Common myeloid progenitor, CD34-positive (primary cell): ENCODE measurements around the gene CHAMP1.
A peak's percentile ranks its signal among the peaks of the same experiment; 100 is the strongest.

Experiments used
- CTCF ChIA-PET: fragments of 350-600 bp; sonication (Branson Sonifier 250); formaldehyde crosslinking; loops from one replicate; lab custom pipeline; 2021; ENCODE audit warnings: antibody characterized with exemption; lab: Charles Lee
- POLR2A ChIA-PET: fragments of 350-600 bp; sonication (Branson Sonifier 250); formaldehyde crosslinking; loops from one replicate; lab custom pipeline; 2021; ENCODE audit warnings: antibody characterized with exemption; lab: Charles Lee
- DNase-seq, 3 donors: peaks; one replicate each; pipeline versions ENCODE4 v3.0.0 to v3.0.0-alpha.2; 2013
- H3K27ac ChIP-seq, 2 experiments: 1 replicate in 1 of 2; 2 replicates in 1 of 2; pipeline ENCODE4 v1.7.0; 2013; ENCODE audit warnings: inconsistent platforms in 2 of 2, low read length in 2 of 2, mild to moderate bottlenecking in 2 of 2, low read depth in 1 of 2, moderate library complexity in 1 of 2; ENCODE audit not compliant: severe bottlenecking in 2 of 2, insufficient read depth in 1 of 2, poor library complexity in 1 of 2
- H3K27me3 ChIP-seq, 5 experiments: replicated peaks in 2 of 5; 1 replicate in 3 of 5; 2 replicates in 2 of 5; pipeline versions ENCODE4 v1.6.1 to v1.7.0; 2013; ENCODE audit warnings: low read length in 4 of 5, mild to moderate bottlenecking in 2 of 5, moderate library complexity in 2 of 5, inconsistent platforms in 1 of 5; ENCODE audit not compliant: insufficient read depth in 5 of 5, control insufficient read depth in 4 of 5
- H3K36me3 ChIP-seq, 4 experiments: 1 replicate in 2 of 4; 2 replicates in 2 of 4; pipeline versions ENCODE4 v1.6.1 to v1.7.0; 2013; ENCODE audit warnings: low read length in 3 of 4, control low read depth in 1 of 4, mild to moderate bottlenecking in 1 of 4; ENCODE audit not compliant: control insufficient read depth in 4 of 4, insufficient read depth in 4 of 4
- H3K4me1 ChIP-seq, 4 experiments: 1 replicate in 3 of 4; 2 replicates in 1 of 4; pipeline versions ENCODE4 v1.6.1 to v1.7.1; 2013; ENCODE audit warnings: low read length in 3 of 4, mild to moderate bottlenecking in 3 of 4, control low read depth in 1 of 4, inconsistent platforms in 1 of 4, moderate library complexity in 1 of 4; ENCODE audit not compliant: control insufficient read depth in 4 of 4, insufficient read depth in 4 of 4; ENCODE audit errors: control extremely low read depth in 1 of 4
- H3K4me3 ChIP-seq, 7 experiments: 1 replicate in 4 of 7; 2 replicates in 3 of 7; pipeline versions ENCODE4 v1.5.1 to v1.7.0; 2013; ENCODE audit warnings: mild to moderate bottlenecking in 7 of 7, low read length in 6 of 7, moderate library complexity in 6 of 7, inconsistent platforms in 2 of 7, low read depth in 2 of 7, control low read depth in 1 of 7; ENCODE audit not compliant: insufficient read depth in 4 of 7, control insufficient read depth in 1 of 7; ENCODE audit errors: extremely low read depth in 1 of 7
- H3K9me3 ChIP-seq, 5 experiments: 1 replicate in 4 of 5; 2 replicates in 1 of 5; pipeline versions ENCODE4 v1.6.1 to v1.7.1; 2013; ENCODE audit warnings: low read length in 4 of 5, mild to moderate bottlenecking in 2 of 5, inconsistent platforms in 1 of 5, low read depth in 1 of 5, moderate library complexity in 1 of 5; ENCODE audit not compliant: control insufficient read depth in 4 of 5, insufficient read depth in 2 of 5; ENCODE audit errors: control extremely low read depth in 1 of 5
- WGBS: methylation state at CpG from one replicate; pipeline ENCODE4 v1.1.5; 2013; ENCODE audit not compliant: insufficient coverage; 5-methylcytosine and 5-hydroxymethylcytosine counted together

The CHAMP1 gene

GRCh38 chr13:114284680-114285079 lies 29.6 kb upstream of the CHAMP1 start:
- ChIA-PET CTCF (no interaction called here), POLR2A (no interaction called here)
- 98% methylated on average over 8 of the region's 8 CpGs for WGBS

GRCh38 chr13:114285166-114285808 lies 29.0 kb upstream of the CHAMP1 start:
- peak in 2 of 3 donors; percentile 38 to 55 for DNase-seq
- ChIA-PET POLR2A (no interaction called here), CTCF (interaction anchor here (0.6 kb wide), 1 partner anchor 43 kb away, joined by 3 read pairs; no protein-coding TSS in a partner anchor)
- H3K9me3 ChIP-seq, result no peaks in the 10 kb centered on the region
- H3K36me3 ChIP-seq, result peaks cover 16 to 48% (median 35%) of the 10 kb centered on the region in 4 experiments
- H3K27ac ChIP-seq, result peak overlapping the region in 1 of 2 experiments; percentile 50
- WGBS, result 86% methylated on average over 1 of the region's 4 CpGs
- peaks cover 5 to 26% (median 20%) of the 10 kb centered on the region in 4 experiments for H3K4me1 ChIP-seq
- H3K27me3 ChIP-seq, result no peaks in the 10 kb centered on the region
- no peak overlapping the region for H3K4me3 ChIP-seq

More at GRCh38 chr13:114284680-114285079, 29.6 kb upstream of the CHAMP1 start:
- H3K27me3 ChIP-seq, result no peaks in the 10 kb centered on the region
- H3K4me1 ChIP-seq, result peaks cover 5 to 31% (median 23%) of the 10 kb centered on the region in 4 experiments
- H3K9me3 ChIP-seq, result no peaks in the 10 kb centered on the region
- no peak overlapping the region for H3K4me3 ChIP-seq
- DNase-seq, result no peak
- H3K36me3 ChIP-seq, result peaks cover 16 to 42% (median 30%) of the 10 kb centered on the region in 4 experiments
- H3K27ac ChIP-seq, result peak overlapping the region in 1 of 2 experiments; percentile 50

DNA sequence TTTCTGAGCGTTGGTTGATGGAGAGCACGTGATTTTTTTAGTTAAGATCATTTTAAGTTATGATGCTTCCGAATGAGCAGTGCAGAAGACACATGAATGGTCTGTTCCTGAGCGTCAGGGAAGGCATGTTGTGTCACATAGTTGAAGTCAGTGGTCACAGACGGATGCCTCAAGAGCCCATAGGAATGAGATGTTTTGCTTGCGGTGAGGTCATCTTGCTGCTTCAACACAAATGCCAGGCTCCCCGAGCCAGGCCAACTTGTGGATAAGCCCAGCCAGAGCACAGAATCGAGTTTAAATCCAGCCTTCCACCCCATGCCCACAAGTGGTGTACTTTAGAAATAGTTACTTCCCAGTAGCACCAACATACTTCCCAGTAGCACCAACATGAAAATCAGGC lies 27.5 kb upstream of the CHAMP1 start:
- Histone ChIP-seq H3K4me3 (no peak overlapping the region), H3K27me3 (no peaks in the 10 kb centered on the region), H3K9me3 (no peaks in the 10 kb centered on the region), H3K27ac (no peak overlapping the region), H3K36me3 (peaks cover 16 to 56% (median 41%) of the 10 kb centered on the region in 4 experiments), H3K4me1 (peaks cover 5 to 16% (median 14%) of the 10 kb centered on the region in 4 experiments)
- DNase-seq, result no peak
- ChIA-PET POLR2A (no interaction called here), CTCF (no interaction called here)
- WGBS, result 95% methylated on average over 8 of the region's 8 CpGs

- no peak overlapping the region for H3K27ac ChIP-seq
- no peak overlapping the region for H3K4me3 ChIP-seq
- H3K27me3 ChIP-seq, result no peaks in the 10 kb centered on the region
- ChIA-PET CTCF (no interaction called here), POLR2A (no interaction called here)
- 89% methylated on average over 8 of the region's 8 CpGs for WGBS
- no peaks in the 10 kb centered on the region for H3K9me3 ChIP-seq
- DNase-seq, result no peak
- H3K4me1 ChIP-seq, result peaks cover 0 to 8% (median 5%) of the 10 kb centered on the region in 4 experiments
- H3K36me3 ChIP-seq, result peaks cover 18 to 68% (median 45%) of the 10 kb centered on the region in 4 experiments
Measured at GRCh38 chr13:114288157-114288591, 26.1 kb upstream of the CHAMP1 start.

GRCh38 chr13:114296448-114296847 lies 17.9 kb upstream of the CHAMP1 start:
- no peaks in the 10 kb centered on the region for H3K9me3 ChIP-seq
- no peak overlapping the region for H3K4me3 ChIP-seq
- peaks cover 19 to 69% (median 39%) of the 10 kb centered on the region in 4 experiments for H3K36me3 ChIP-seq
- H3K4me1 ChIP-seq, result no peaks in the 10 kb centered on the region
- no peak for DNase-seq
- no peak overlapping the region for H3K27ac ChIP-seq
- H3K27me3 ChIP-seq, result no peaks in the 10 kb centered on the region
- CTCF ChIA-PET, result interaction anchor here (1.1 kb wide), 1 partner anchor 13 kb away, joined by 3 read pairs; no protein-coding TSS in a partner anchor
- 96% methylated on average over 7 of the region's 10 CpGs for WGBS
- POLR2A ChIA-PET, result interaction anchor here (1.0 kb wide), 1 partner anchor 16 kb away, joined by 3 read pairs; no protein-coding TSS in a partner anchor

DNA sequence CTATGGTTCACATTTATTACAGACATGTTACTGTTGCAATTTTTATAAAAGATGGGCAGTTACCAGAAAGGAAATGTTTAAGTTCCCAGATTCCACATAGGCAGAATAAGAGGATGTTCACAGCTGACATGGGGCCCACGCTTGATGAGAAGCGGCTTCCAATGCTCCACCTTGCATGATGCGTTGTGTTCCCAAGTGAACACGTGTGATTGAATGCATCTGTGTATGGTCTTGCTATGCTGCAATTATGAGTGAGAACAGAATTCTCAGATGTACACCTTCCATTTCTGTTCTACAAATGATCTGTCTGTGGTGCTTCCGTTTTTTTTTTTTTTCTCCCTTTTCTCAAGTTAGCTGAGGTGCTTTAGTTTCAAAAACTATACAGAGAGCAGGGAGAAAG lies 17.4 kb upstream of the CHAMP1 start:
- Histone ChIP-seq H3K4me1 (no peaks in the 10 kb centered on the region), H3K36me3 (peaks cover 19 to 69% (median 39%) of the 10 kb centered on the region in 4 experiments), H3K4me3 (no peak overlapping the region), H3K27ac (no peak overlapping the region), H3K9me3 (no peaks in the 10 kb centered on the region), H3K27me3 (no peaks in the 10 kb centered on the region)
- POLR2A ChIA-PET, result interaction anchor here (1.0 kb wide), 1 partner anchor 16 kb away, joined by 3 read pairs; no protein-coding TSS in a partner anchor
- CTCF ChIA-PET, result interaction anchor here (0.6 to 1.1 kb wide), 2 partner anchors 10 to 14 kb away, joined by 3 read pairs; no protein-coding TSS in a partner anchor
- no peak for DNase-seq
- WGBS, result 97% methylated on average over 4 of the region's 5 CpGs

DNA sequence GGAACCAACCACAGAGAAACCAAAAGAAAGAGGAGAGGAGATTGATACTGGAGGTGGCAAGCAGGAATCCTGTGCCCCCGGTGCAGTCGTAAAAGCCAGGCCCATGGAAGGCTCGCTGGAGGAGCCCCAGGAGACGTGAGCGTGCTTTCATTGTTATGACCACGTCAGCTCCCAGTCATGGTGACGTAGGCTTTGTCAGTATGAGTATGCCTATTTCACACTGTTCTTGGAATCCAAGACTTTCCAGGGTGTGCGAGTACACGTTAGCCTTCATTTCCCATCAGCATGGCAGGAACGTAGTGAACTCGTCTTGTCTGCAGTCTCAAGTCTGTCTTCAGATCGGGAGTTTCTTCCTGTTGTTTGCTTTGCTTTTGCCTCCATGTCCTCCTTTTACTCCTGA lies 15.4 kb upstream of the CHAMP1 start:
- DNase-seq, result no peak
- WGBS, result 98% methylated on average over 11 of the region's 12 CpGs
- Histone ChIP-seq H3K27ac (no peak overlapping the region), H3K4me3 (no peak overlapping the region), H3K27me3 (no peaks in the 10 kb centered on the region), H3K9me3 (no peaks in the 10 kb centered on the region), H3K4me1 (no peaks in the 10 kb centered on the region), H3K36me3 (peaks cover 21 to 69% (median 49%) of the 10 kb centered on the region in 4 experiments)
- ChIA-PET POLR2A (no interaction called here), CTCF (no interaction called here)
